ENCODE data around the gene SAMD8.
"Not testable (repeated sequence)": the region's sequence is repeated elsewhere in the genome, so short reads cannot be mapped to it uniquely, and the experiment has no call there.

DNA sequence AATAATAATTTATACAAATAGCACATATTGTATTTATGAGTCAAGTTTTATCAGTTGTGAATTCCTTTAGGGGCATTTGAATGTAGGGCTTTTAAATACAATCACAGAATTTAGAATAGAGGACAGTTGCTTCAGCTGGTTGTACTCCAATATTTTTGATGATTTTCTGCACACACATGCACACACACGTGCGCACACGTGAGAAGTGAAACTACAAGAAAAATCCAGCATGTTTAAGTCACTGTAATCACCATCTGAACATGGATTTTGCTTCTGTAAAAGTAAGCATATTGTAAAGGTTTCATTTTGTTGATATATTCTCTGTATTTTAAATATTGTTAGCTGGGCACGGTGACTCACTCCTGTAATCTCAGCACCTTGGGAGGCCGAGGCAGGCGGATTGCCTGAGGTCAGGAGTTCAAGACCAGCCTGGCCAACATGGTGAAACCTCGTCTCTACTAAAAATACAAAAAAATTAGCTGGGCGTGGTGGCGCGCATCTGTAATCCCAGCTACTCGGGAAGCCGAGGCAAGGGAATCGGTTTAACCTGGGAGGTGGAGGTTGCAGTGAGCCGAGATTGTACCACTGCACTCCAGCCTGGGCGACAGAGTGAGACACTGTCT, 8.1 kb downstream of the SAMD8 start:
- not testable (repeated sequence) for TF ChIP-seq POLR2AphosphoS5 (IDR thresholded peaks at IDR 0.05; ENCODE audit: insufficient read depth in 1 of 2, low read depth in 1 of 2); POLR2A (IDR thresholded peaks at IDR 0.05)
- TF ChIP-seq, protein P1, sequence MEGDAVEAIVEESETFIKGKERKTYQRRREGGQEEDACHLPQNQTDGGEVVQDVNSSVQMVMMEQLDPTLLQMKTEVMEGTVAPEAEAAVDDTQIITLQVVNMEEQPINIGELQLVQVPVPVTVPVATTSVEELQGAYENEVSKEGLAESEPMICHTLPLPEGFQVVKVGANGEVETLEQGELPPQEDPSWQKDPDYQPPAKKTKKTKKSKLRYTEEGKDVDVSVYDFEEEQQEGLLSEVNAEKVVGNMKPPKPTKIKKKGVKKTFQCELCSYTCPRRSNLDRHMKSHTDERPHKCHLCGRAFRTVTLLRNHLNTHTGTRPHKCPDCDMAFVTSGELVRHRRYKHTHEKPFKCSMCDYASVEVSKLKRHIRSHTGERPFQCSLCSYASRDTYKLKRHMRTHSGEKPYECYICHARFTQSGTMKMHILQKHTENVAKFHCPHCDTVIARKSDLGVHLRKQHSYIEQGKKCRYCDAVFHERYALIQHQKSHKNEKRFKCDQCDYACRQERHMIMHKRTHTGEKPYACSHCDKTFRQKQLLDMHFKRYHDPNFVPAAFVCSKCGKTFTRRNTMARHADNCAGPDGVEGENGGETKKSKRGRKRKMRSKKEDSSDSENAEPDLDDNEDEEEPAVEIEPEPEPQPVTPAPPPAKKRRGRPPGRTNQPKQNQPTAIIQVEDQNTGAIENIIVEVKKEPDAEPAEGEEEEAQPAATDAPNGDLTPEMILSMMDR (IDR thresholded peaks at IDR 0.05): not testable (repeated sequence)

All from vagina (tissue), 2 donors.